ENCODE results near the gene PARVG.

Gene PARVG

DNA sequence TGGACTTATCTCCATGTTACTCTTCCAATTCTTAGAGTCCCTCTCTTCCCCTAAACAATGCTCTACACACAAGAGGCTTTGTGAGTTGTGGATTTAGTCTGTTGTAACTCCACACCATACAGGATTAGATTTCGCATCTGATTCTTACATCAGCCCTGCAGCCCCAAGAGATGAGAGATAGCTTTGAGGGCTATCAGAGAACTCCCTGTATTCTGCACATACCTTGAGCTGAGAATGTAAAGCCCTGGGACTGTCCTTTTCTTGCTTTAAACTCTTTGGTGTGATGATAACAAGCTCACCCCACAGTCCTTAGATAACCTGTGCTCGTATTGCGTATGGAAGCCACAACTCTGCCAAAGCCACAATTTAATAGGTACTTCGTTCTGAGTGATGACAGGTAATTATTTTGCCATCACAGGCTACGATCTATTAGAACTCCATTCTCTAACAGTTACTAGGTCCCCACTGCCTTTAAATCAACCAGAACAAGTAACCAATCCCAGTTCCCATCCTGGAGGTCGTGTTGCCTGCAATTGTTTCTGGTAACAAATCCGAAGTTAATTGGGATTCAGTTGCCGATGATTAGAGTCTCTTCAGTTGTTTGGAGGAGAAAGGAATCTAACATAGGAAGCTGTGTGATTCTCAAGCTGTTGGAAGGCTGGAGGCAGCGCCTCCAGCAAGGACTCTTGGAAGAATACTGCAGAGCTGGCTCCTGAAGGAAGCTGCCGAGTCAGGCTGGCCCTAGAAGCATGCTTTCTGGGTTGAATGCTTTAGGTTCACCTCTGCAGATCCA is 1.3 kb upstream of the PARVG start:
- no peaks in the 10 kb centered on the region for H3K9me3 ChIP-seq (ENCODE audit: insufficient read depth, low read length)
- H3K27ac ChIP-seq (ENCODE audit: low read depth, low read length) = no peak overlapping the region
- H3K27me3 ChIP-seq (ENCODE audit: low read length) = no peaks in the 10 kb centered on the region
- no peak overlapping the region for H3K9ac ChIP-seq (ENCODE audit: low read length)
- no peak overlapping the region for H3K4me3 ChIP-seq (ENCODE audit: insufficient read depth, low read length, poor library complexity, severe bottlenecking)
- H2AFZ ChIP-seq (ENCODE audit: low read depth, low read length, severe bottlenecking) = no peak overlapping the region
- H3F3A ChIP-seq (ENCODE audit: insufficient read depth) = no peaks in the 10 kb centered on the region
- H3K36me3 ChIP-seq (ENCODE audit: low read length) = no peaks in the 10 kb centered on the region
- H3K4me2 ChIP-seq (ENCODE audit: low read depth, low read length, poor library complexity, severe bottlenecking) = no peak overlapping the region
- H4K20me1 ChIP-seq (ENCODE audit: low read depth, low read length) = no peaks in the 10 kb centered on the region
- TF ChIP-seq CTCF (IDR thresholded peaks at IDR 0.05; ENCODE audit: insufficient read depth, low read length, poor library complexity, severe bottlenecking) (no peak), EZH2phosphoT487 (conservative IDR thresholded peaks at IDR 0.05; ENCODE audit: low read length) (no peak)
- H3K79me2 ChIP-seq (ENCODE audit: insufficient read depth, low read length) = no peaks in the 10 kb centered on the region
- H3K9me2 ChIP-seq (replicated peaks; ENCODE audit: insufficient read depth, low read length) = no peaks in the 10 kb centered on the region

- Histone ChIP-seq H3K9ac (ENCODE audit: low read length) (no peak overlapping the region), H3F3A (ENCODE audit: insufficient read depth) (no peaks in the 10 kb centered on the region), H4K20me1 (ENCODE audit: low read depth, low read length) (no peaks in the 10 kb centered on the region), H3K27me3 (ENCODE audit: low read length) (no peaks in the 10 kb centered on the region), H3K9me3 (ENCODE audit: insufficient read depth, low read length) (no peaks in the 10 kb centered on the region), H3K36me3 (ENCODE audit: low read length) (no peaks in the 10 kb centered on the region), H3K9me2 (replicated peaks; ENCODE audit: insufficient read depth, low read length) (no peaks in the 10 kb centered on the region), H3K4me3 (ENCODE audit: insufficient read depth, low read length, poor library complexity, severe bottlenecking) (no peak overlapping the region), H3K79me2 (ENCODE audit: insufficient read depth, low read length) (no peaks in the 10 kb centered on the region), H3K4me2 (ENCODE audit: low read depth, low read length, poor library complexity, severe bottlenecking) (no peak overlapping the region), H2AFZ (ENCODE audit: low read depth, low read length, severe bottlenecking) (no peak overlapping the region), H3K27ac (ENCODE audit: low read depth, low read length) (no peak overlapping the region)
- TF ChIP-seq CTCF (IDR thresholded peaks at IDR 0.05; ENCODE audit: insufficient read depth, low read length, poor library complexity, severe bottlenecking) = no peak
Measured at GRCh38 chr22:44179989-44180705, 578 bp upstream of the PARVG start.

DNA sequence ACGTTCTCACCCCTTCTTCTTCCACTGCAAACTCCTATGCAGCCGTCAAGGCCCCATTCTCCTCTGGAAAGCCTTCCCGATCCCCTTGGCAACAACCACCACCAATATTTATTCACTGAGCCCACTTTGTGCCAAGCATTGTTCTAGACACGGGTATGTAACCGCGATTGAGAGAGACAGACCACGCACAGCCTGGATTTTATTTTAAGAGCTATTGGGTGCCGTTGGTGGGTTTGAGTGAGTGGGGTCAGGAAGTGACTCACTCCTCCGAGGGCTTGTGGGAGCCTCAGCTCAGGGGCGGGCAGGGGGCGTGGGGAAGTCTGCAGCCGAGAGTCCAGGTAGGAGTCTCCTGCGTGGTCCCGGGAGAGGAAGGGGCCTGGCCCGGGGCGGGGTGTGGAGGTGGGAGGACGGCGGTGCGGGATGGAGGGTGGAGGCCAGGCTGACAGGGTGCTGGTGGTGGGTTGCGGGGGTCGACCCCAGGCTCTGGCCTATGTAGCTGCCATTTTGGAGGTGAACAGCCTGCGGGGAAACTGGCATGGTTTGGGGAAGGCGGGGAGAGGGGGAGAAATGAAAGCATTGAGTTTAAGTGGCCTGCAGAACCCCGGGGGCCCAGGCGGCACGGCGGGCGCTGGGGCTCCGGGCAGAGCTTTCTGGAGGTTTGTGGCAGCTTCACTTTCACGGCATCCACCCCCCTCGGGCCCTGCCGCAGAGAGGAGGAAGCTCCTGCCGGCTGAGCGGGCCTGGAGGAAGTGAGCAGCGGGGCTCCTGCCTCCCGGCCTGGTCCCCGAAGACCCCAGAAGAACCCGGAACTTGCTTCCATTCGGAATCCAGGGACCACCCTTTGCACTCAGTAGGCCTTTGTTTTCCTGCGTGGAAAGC is 547 bp downstream of the PARVG start:
- H3K4me3 ChIP-seq (ENCODE audit: insufficient read depth, low read length, poor library complexity, severe bottlenecking) = no peak overlapping the region

More for the DNA sequence above, 547 bp downstream of the PARVG start:
- Histone ChIP-seq H3K9ac (ENCODE audit: low read length) (no peak overlapping the region), H3F3A (ENCODE audit: insufficient read depth) (no peaks in the 10 kb centered on the region), H3K4me2 (ENCODE audit: low read depth, low read length, poor library complexity, severe bottlenecking) (no peak overlapping the region), H3K9me3 (ENCODE audit: insufficient read depth, low read length) (no peaks in the 10 kb centered on the region), H3K27me3 (ENCODE audit: low read length) (no peaks in the 10 kb centered on the region), H2AFZ (ENCODE audit: low read depth, low read length, severe bottlenecking) (no peak overlapping the region), H3K36me3 (ENCODE audit: low read length) (no peaks in the 10 kb centered on the region), H3K9me2 (replicated peaks; ENCODE audit: insufficient read depth, low read length) (no peaks in the 10 kb centered on the region), H3K79me2 (ENCODE audit: insufficient read depth, low read length) (no peaks in the 10 kb centered on the region), H4K20me1 (ENCODE audit: low read depth, low read length) (no peaks in the 10 kb centered on the region), H3K27ac (ENCODE audit: low read depth, low read length) (no peak overlapping the region)
- TF ChIP-seq CTCF (IDR thresholded peaks at IDR 0.05; ENCODE audit: insufficient read depth, low read length, poor library complexity, severe bottlenecking) = no peak
- no peak for TF ChIP-seq EZH2phosphoT487 (conservative IDR thresholded peaks at IDR 0.05; ENCODE audit: low read length)

Measured in SU-DHL-6 (cell line).